GM12878 (cell line): ENCODE data around the gene RASGRF2.

Experiments
- BMI1 ChIP-seq: fragments of 450-650 bp; IDR thresholded peaks from 2 replicates; pipeline ENCODE4 v1.6.1; 2016; ENCODE audit warnings: mild to moderate bottlenecking, moderate library complexity, borderline replicate concordance
- NFXL1 ChIP-seq: fragments of 450-650 bp; IDR thresholded peaks from 2 replicates; pipeline ENCODE4 v1.6.1; 2017; ENCODE audit warnings: antibody characterized with exemption, mild to moderate bottlenecking, borderline replicate concordance
- SMC3 ChIP-seq: IDR thresholded peaks from 2 replicates; pipeline ENCODE4 v1.6.1; 2011; ENCODE audit warnings: low read length, improper control_type of control experiment, borderline replicate concordance
- SREBF2 ChIP-seq: IDR thresholded peaks from 2 replicates; pipeline ENCODE4 v1.6.1; 2012; ENCODE audit warnings: mild to moderate bottlenecking, low read length
- TF ChIP-seq, protein P1 (sequence below), 3 experiments: IDR thresholded peaks in 2 of 3; conservative IDR thresholded peaks in 1 of 3; 2 replicates each; pipeline ENCODE4 v1.5.1; 2011; ENCODE audit warnings: low read depth in 3 of 3, low read length in 3 of 3, mild to moderate bottlenecking in 3 of 3, control low read depth in 2 of 3, moderate library complexity in 2 of 3, inconsistent platforms in 1 of 3, mixed read lengths in 1 of 3; ENCODE audit not compliant: control insufficient read depth in 2 of 3, insufficient read depth in 1 of 3; ENCODE audit errors: extremely low read depth in 1 of 3
- TF ChIP-seq, protein P2 (sequence below): IDR thresholded peaks from 2 replicates; pipeline ENCODE4 v1.6.1; 2012; ENCODE audit warnings: low read depth, low read length, improper control_type of control experiment
- TF ChIP-seq, protein P3 (sequence below): IDR thresholded peaks from 2 replicates; pipeline ENCODE4 v1.6.1; 2012; ENCODE audit warnings: low read length, inconsistent platforms

DNA sequence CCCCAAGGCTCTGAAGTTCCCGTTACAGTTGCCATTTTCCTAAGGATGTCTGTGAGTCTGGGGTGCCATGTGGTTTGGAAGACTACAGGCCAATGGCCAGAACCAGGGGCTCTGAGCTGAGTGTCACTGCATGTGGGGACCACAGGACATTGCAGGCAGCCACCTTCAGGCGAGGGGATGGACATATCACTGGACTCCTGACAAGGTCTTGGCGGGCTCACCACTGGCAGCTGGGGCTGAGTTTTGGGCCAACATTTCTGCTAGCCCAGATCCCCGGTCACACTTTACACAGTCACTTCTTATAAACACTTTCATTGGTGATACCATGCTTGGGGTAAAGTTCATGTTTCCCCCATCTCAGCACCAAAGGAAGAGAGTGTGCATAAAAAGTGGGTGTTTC, 109.8 kb downstream of the RASGRF2 start:
- TF ChIP-seq, protein P1, sequence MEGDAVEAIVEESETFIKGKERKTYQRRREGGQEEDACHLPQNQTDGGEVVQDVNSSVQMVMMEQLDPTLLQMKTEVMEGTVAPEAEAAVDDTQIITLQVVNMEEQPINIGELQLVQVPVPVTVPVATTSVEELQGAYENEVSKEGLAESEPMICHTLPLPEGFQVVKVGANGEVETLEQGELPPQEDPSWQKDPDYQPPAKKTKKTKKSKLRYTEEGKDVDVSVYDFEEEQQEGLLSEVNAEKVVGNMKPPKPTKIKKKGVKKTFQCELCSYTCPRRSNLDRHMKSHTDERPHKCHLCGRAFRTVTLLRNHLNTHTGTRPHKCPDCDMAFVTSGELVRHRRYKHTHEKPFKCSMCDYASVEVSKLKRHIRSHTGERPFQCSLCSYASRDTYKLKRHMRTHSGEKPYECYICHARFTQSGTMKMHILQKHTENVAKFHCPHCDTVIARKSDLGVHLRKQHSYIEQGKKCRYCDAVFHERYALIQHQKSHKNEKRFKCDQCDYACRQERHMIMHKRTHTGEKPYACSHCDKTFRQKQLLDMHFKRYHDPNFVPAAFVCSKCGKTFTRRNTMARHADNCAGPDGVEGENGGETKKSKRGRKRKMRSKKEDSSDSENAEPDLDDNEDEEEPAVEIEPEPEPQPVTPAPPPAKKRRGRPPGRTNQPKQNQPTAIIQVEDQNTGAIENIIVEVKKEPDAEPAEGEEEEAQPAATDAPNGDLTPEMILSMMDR (IDR thresholded peaks at IDR 0.05 in 2 of 3, conservative IDR thresholded peaks at IDR 0.05 in 1 of 3; ENCODE audit: control insufficient read depth in 2 of 3, extremely low read depth in 1 of 3, insufficient read depth in 1 of 3, low read depth in 3 of 3, low read length in 3 of 3) = no peak
- TF ChIP-seq BMI1 = no peak
- TF ChIP-seq SMC3 = no peak
- TF ChIP-seq, protein P2, sequence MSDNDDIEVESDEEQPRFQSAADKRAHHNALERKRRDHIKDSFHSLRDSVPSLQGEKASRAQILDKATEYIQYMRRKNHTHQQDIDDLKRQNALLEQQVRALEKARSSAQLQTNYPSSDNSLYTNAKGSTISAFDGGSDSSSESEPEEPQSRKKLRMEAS = no peak
- no peak for TF ChIP-seq NFXL1
- TF ChIP-seq SREBF2 = no peak
- TF ChIP-seq, protein P3, sequence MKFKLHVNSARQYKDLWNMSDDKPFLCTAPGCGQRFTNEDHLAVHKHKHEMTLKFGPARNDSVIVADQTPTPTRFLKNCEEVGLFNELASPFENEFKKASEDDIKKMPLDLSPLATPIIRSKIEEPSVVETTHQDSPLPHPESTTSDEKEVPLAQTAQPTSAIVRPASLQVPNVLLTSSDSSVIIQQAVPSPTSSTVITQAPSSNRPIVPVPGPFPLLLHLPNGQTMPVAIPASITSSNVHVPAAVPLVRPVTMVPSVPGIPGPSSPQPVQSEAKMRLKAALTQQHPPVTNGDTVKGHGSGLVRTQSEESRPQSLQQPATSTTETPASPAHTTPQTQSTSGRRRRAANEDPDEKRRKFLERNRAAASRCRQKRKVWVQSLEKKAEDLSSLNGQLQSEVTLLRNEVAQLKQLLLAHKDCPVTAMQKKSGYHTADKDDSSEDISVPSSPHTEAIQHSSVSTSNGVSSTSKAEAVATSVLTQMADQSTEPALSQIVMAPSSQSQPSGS = no peak
